ENCODE results near the gene BIRC7.
"Not testable (repeated sequence)": the region's sequence is repeated elsewhere in the genome, so short reads cannot be mapped to it uniquely, and the experiment has no call there.

The BIRC7 gene

DNA sequence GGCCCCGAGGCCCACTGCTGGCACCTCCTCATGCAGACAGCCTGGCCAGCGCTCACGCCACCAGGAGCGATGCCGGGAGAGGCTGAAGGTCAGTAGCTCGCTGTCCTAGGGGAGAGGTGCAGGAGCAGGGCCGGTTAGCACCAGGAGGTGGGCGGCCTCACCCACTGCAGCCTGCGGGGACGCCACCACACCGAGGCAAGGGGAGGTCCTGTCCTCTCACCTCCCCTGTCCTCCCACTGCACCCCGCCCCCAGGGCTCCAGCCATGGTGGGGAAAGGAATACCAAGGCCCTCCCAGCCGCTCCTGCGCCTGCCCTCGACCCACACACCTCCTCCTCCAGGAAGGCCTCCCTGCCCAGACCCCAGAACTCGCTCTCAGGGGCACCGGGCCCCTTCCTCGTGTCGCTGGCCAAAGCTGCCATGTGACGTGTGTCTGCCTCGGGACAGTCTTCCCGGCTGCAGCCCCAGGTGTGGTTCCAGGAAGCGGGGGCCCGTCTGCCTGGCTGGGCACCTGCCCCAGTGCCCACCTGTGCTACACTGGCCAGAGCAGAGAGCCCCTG, 12.0 kb downstream of the BIRC7 start:
- no peak for DNase-seq (ENCODE audit: low read depth in 2 of 2)

DNA sequence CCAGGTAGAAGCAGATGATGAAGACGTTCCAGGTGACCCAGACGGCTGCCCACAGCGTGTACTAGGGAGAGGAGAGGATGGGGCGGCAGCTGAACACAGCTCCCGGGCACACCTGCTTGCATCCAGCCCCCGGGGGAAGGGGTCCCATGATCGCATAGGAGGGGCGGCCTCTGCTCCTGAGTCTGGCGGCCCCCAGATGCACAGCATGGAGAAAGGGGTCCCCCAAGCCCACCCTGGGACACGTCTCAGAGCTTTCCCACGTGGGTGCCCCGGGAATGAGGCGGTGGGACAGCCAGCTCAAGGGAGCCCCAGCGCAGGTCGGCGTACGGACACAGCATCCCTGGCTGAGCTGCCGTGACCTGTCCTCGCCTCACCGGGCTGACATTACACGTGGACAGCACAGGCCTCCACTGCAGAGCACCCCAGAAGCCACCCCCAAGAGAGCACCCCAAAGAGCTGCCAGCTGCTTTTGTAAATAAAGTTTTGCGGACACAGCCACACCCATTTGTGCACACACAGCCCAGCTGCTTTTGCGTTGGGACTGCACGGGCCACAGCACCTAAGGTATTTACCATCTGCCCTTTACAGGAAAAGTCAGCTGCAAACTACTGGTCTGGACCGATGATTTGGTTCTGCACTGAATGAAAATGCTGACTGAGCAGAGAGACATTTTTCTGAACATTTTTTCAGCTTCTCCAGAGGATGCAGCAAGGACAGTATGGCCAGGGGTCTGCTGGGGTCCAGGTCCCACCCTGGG, 13.3 kb downstream of the BIRC7 start:
- DNase-seq (ENCODE audit: low read depth in 2 of 2) = no peak

GRCh38 chr20:63249891-63250290, 14.2 kb downstream of the BIRC7 start:
- no peak for DNase-seq (ENCODE audit: low read depth in 2 of 2)

DNA sequence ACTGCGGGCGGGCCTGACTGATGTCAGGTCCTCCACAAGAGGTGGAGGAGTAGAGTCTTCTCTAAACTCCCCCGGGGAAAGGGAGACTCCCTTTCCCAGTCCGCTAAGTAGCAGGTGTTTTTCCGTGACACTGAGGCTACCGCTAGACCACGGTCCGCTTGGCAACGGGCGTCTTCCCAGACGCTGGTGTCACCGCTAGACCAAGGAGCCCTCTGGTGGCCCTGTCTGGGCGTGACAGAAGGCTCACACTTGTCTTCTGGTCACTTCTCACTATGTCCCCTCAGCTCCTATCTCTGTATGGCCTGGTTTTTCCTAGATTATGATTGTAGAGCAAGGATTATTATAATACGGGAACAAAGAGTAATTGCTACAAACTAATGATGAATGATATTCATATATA, 15.6 kb downstream of the BIRC7 start:
- not testable (repeated sequence) for DNase-seq (ENCODE audit: low read depth in 2 of 2)

GRCh38 chr20:63252284-63252711, 16.6 kb downstream of the BIRC7 start:
- DNase-seq (ENCODE audit: low read depth in 2 of 2) = no peak

DNA sequence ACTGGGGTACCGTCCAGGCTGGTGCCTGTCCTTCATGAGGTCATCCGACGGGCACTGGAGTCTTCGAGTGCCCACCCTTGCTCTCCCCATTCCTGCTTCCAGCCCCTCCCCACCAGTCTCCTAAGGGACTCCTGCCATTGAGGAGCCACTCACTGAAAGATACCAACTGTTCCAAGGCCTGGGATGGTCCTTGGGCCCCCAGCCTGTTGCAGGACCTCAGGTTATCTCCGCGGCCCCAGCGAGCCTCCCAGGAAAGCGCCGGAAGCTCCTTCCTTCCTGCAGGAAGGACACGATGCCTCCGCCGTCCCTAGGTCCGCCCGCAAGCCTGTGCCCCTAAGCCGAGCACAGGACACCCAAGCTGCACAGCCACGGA, 17.3 kb downstream of the BIRC7 start:
- DNase-seq (ENCODE audit: low read depth in 2 of 2) = no peak

- no peak for DNase-seq (ENCODE audit: low read depth in 2 of 2)
These were observed 17.9 kb downstream of the BIRC7 start for GRCh38 chr20:63253438-63254231.

DNA sequence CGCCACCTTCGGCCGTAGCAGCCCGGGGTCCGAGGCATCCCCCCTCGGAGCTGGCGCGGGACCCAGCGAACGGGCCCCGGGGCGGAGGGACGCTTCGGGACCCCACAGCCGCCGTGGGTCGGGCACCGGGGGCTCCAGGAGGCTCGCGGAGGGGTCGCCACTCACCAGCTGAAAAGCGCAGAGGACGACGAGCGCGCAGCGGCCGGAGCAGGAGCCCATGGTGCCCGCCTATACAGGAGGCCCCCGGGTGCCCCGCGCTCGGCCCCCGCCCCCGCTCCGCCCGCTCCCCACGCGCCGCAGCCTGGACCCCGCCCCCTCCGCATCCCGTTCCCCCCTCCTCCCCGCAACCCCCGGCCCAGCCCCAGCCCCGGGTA, 18.5 kb downstream of the BIRC7 start, which contains the start of gene NKAIN4:
NKAIN4 (minus strand) TSS at position 232 of the 374 bp plus-strand sequence; CDS start at position 219, 13 bp downstream.
- DNase-seq (ENCODE audit: low read depth in 2 of 2) = no peak

DNA sequence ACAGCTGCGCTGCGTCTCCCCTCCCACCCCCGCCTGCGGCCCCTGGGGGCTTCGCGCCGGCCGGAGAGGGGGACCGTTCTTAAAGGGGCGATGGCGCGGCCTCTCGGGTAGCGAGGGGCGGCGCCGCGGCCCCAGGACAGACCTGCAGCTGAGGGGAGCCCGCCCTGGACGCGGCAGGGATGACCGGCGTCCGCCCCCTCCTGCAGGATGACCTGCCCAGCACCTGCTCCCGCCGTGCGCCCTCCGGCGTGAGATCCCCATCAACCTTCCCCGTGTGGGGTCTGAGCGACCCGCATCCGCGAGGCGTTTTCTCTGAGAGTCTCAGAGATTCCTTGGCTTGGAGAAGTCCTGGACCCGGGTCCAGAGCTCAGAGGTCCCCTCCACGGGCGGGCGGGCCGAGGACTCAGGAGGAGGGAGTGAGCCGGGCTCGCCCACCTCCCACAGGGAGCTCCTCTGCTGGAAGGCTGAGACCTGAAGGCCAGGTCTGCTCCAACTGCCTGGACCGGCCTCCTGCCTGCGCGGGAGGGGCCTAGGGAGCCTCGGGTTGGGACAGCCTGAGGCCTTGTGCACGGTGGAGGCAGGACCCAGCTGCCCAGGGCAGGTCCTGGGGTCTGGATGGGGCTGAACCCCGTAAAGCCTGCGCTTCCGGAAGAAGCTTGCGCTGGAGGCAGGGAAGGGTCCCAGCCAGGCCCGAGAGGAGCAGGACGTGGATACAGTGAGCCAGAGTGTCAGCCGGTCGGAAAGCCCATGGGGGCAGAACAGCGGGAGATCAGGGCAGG, 19.1 kb downstream of the BIRC7 start:
- no peak for DNase-seq (ENCODE audit: low read depth in 2 of 2)

GRCh38 chr20:63255931-63256704, 20.4 kb downstream of the BIRC7 start:
- no peak for DNase-seq (ENCODE audit: low read depth in 2 of 2)

- DNase-seq (ENCODE audit: low read depth in 2 of 2) = no peak
These were observed 21.2 kb downstream of the BIRC7 start for GRCh38 chr20:63256954-63257353.

- no peak for DNase-seq (ENCODE audit: low read depth in 2 of 2)
These were observed 21.9 kb downstream of the BIRC7 start for GRCh38 chr20:63257629-63258028.

DNA sequence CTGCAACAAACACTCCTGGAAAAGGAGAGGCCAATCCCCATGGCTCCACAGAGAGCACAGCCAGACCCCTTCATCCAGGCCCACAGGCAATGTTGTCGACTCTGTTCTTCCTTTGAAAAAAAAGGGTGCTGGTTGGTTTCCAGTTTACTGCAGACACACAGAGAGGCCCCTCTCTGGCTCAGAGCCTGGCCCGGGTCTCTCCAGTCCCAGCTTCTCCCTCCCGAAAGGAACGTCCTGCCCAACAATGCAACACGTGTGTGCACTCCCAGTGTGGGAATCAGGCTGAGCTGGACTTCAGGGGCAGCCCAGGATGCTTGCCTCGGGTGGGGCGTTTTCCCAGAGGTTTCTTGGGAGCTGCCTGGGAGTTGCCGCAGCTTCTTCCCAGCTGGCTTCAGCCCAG, 23.1 kb downstream of the BIRC7 start:
- DNase-seq (ENCODE audit: low read depth in 2 of 2) = no peak

GRCh38 chr20:63259734-63260460, 24.2 kb downstream of the BIRC7 start:
- no peak for DNase-seq (ENCODE audit: low read depth in 2 of 2)

DNA sequence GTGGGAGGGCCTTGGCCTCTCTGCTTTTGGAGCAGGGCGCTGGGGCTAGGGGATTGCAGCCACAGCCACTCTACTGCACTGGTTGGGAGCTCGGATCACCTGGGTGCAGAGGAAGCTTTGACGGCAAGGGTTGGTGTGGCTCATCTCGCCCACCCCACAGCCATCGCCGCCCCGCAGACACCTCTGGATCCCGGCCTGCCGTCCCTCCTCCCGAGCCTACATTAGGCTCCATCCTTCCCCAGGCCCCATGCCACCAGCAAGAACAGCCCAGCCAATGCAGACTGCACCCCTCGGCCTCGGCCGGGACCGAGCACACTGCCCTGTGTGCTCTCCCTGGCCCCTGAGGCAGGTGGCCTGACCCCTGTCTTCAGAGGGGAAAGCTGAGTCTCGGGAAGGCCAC, 24.8 kb downstream of the BIRC7 start:
- DNase-seq (ENCODE audit: low read depth in 2 of 2) = no peak

GRCh38 chr20:63261060-63261794, 25.5 kb downstream of the BIRC7 start:
- DNase-seq (ENCODE audit: low read depth in 2 of 2) = no peak

DNA sequence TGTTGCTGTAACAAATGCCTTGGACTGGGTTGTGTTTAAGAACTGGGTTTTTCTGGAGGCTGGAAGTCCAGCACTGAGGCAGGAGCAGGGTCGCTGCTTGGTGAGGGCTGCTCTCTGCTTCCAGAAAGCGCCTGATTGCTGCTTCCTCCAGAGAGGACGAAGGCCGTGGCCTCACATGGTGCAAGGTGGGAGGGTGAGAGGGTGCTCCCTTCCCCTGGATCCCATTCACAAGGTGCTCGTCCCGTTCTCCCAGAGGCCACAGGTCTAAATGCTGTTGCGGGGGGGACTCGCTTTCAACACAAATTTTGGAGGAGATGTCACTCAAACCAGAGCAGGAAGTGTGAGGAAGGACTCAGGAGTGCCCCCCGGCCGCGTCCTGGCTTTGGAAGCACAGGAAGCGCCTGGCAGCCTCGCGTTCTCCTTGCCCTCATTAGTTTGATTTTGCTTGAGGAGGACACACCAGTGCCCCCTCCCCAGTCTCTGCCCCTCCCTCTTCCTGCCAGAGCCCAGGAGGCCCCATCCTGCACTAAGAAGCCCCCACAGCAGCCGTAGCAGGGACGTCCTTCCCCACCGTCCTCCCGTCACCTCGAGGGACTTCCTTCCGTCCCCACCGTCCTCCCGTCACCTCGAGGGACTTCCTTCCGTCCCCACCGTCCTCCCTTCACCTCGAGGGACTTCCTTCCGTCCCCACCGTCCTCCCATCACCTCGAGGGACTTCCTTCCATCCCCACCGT, 26.3 kb downstream of the BIRC7 start:
- DNase-seq (ENCODE audit: low read depth in 2 of 2) = no peak

DNA sequence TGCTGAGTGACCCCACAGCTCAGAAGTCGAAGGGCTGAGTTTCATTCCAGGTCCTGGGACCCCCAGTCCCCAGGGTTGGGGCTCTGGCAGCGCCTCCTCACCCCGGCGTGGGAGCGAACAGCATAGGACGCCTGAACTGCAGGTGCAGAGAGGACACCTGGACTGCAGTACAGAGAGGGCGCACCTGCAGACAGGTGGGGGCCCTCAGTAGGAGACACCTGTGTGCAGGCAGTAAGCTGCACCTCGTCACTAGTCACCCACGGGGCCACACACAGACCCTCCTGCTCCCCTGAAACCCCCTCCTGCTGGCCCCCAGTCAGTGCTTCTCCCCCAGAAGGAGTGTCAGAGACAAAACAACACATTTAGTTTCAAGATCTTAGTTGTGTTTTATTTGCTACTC, 27.1 kb downstream of the BIRC7 start:
- no peak for DNase-seq (ENCODE audit: low read depth in 2 of 2)

- DNase-seq (ENCODE audit: low read depth in 2 of 2) = no peak
These were observed 28.3 kb downstream of the BIRC7 start for GRCh38 chr20:63264000-63264399.
